NCI-H1417 (cell line): ENCODE results near the gene MED20.

Source experiments
- DNase-seq, 3 experiments: peaks; one replicate each; lab custom pipeline; 2025; lab: John Stamatoyannopoulos, UW

MED20 gene

DNA sequence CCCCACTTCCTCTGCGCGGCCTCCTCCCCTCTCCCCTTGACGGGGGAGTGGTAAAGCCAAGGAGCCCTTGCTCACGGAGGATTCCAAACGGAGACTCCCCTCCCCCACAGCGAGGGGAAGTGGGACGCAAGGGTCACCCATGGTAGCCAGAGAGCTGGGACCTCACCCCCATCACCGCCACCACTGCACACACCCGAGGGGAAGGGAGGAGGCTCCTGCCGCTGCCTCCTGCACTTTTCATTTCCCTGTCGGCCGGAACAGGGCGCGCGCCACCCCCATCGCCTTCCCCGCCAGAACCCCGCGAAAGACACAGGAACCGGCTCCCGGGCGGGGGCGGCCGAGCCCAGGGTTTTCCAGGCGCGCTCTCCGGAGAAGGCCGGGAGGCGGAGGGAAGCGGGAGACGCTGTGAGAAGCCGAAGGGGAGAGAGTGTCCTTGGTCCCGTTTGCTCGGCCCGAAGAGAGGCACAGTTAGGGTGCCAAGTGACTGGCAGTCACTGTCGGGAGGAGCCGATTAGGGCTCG is 19.9 kb upstream of the MED20 start:
- peak in 2 of 3 experiments; percentile 62 to 73 for DNase-seq

DNA sequence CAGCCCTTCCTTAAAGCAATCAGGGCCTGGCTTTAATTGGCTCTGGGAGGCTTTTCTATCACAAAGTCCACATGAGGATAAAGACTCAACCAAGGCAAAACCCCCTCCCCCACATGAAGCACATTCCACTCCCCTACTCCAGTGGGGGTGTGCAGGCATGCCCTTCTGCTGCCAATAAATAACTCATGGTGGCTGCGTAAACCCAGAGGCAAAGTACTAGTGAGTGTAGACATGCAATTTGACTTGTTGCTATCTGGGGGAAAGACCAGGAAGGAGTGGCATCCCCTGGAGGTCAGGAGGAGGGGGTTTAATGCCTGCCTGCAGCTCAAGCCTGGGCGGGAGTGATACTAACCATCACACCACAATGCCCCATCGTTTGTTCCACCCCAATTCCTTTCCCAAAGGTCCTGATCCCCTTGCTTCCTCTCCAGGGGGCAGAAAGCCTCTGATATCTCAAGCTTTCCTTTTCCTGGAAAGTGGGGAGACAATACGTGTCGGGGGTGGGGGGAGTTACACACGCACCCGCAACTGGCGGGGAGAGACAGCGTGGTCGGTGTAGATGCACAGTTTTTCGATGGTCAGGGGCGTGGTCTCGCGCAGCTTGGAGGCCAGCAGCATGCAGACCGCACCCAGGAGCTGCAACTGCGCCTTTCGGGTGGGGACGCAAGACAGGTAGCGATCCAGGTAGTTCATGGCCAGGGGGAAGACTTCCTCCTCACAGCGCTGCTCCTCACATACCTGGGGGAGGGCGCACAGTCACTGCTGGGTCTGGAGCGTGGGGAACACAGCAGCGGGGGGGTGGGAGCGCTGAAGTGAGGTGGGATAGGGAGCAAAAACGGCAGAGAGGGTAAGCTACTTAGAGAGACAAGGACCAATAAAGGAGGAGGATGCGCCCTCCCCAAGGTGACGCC is 19.2 kb upstream of the MED20 start:
- DNase-seq, result no peak

DNA sequence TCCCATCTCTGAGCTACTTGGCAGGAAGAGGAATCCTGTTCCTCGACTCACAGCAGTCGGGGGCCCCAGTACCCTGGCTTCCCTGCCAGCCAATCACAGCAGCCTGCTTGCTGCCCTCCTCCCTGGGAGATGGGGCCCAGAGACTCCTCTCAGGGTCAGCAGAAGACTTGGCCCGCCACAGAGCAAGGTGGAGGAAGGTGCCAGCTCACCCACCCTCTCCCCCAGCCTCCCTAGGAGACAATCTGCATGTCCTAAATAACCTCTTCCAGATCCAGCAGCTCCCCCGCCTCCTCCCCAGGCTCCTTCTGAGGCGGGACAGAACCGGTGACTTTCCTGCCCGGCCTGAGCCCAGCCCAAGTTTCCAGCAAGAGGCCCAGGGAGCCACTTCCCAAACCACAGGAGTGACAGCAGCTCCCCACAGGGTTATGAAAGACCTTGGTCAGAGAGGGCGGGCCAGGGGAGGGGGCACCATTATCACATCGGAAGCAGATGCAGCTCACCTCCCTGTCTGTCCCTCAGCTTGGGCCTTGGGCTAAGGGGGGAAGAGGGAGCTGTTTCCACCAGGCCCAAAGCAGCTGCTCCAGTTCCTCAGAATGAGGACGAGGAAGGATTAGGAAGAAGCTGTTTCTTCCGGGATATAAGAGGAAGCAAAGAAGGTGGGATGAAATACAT is 18.4 kb upstream of the MED20 start:
- no peak for DNase-seq

DNA sequence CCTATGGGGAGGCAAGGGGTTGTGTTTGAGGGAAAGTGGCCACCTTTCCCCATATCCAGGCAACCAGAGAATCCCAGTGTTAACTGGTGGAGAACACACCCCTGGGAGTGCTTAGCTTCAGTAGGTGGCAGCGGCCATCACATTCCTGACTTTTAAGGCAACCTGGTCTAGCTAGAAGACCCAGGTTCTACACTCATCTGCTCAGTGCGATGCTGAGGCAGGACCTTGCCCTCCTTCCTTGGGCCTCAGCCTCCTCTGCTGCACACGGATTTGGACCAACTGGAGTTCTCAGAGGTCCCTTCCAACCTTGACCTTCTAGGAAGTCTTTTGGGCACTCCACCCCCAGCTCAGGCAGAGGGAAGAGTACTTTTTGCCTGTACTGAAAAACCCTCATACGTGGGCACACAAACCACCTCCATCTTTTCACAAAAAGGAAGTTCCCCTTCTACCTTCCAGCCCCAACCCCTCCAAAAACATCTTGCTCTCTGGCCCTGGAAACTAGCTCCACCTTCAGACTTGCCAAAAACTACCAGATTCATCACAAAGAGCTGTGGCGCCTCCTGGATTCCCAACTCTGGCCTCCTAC is 17.7 kb upstream of the MED20 start:
- DNase-seq, result no peak

DNA sequence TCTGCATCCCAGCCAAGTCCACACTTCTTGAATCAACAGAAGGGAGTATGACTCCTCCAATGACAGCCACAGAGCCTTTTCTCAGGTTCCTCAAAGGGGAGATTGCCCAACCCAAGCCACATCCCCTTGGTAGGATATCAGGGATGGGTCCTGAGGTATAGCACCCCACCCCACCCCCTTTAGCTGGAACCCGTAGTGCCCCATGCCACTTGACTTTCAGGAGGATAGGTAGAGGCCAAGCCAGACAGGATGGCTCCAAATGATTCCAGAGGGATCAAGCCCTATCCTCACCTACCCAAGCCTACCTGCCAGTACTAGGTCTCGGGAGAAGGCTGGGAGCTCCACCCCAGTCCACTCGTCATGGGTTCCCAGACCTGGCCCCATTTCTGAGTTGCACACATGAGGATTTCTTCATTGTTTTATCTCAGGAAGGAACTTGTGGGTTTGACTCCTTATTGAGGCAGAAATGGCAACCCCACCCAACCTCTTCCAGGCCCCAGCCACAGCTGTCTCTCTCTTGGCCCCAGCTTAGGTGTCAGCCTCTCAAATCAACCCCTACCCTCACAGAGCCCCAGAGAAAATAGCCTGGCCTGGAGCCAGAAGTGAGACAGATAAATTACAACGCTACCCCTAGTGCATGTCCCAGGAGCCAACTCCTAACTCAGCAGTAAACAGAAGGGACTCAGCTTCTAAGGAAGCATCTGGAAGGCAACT is 17.1 kb upstream of the MED20 start:
- DNase-seq, result no peak

DNA sequence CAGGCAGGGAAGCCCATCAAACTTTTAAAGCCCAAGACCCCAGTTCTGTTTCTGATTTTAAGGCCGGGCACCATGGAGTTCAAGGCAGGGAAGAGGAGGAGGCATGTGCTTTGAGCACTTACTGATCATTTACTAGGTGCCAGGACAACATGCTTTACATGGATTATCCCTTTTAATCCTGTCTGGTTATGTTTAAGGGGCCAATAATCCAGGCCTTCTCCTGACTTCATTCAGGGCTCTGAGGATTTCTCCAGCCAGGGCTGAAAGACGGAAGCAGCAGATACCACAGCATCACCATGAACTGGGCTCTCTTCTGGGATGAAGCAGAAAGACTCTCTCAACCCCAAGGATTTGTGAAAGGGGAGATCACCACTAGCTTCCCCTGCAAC is 16.5 kb upstream of the MED20 start:
- no peak for DNase-seq

DNA sequence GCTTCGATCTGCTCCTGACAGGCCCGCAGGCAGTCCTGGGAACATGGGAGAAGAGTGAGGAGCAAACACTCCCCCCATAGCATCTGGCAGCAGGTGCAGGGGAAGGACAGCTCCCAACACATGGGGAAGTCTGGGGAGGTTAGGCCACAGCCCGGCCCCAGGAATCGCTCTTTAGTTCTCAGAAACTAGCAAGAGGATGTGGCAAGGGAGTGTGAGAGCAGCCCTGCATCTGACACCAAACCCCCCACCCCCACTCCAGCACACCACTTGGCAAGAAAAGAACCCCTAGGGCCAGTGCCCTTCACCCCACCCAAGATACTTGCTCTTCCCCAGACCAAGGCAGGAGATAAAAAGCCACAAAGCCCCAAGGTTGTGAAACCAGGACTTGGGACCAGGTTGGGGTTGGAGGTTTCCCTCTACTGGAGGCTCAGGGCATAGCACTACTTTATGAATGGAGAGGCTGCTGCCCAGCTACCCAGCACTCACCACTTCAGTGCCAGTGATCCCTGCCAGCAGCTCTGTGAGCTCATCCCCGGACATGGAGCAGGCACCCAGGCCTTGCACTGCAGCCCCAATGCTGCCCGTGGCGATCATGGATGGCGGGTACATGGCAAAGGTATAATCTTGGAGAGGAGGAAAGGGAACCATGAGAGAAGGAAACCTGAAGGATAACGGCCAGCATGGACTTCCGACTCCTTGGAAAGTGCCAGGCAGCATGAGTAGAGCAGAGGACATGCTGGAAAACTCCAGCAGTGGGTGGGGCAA is 15.3 kb upstream of the MED20 start:
- DNase-seq, result peak; percentile 26 to 74 (median 61)

DNA sequence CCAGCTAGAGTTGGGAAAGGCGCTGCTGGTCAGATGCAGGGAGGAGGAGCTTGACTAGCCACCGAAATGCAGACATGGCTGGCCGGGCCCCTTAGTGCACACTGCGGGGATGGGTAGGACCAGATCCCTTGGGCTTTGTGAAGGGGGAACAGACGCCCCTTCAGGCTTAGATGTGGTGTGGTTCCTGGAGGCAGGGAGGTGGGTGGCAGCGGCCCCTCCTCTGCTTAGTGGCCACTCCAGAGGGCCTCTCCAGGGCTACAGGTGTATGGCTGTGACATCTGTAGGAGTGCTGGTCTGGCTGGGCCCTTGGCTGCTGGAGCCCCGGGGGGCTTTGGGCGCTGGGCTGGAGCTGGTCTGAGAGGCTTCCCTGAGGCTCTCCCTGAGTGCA is 14.7 kb upstream of the MED20 start:
- no peak for DNase-seq

DNA sequence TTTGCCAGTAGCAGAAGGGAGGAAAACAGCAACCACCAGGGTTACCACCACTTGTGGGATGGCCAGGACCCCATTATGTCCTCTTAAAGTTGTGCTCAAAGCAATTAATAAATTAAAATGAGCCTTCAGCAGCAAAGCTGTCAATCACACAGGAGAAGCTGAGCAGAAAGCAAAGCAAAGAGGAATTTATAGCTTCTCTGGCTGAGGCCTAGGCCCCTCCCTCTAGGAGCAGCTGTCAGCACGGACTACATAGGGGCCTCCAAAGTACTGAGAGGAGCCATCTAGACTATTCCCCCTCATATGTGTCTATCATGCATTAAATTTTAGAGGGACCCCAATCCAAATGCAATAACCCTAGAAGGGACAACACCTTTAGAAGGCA is 14.2 kb upstream of the MED20 start:
- peak in 1 of 3 experiments; percentile 12 for DNase-seq

DNA sequence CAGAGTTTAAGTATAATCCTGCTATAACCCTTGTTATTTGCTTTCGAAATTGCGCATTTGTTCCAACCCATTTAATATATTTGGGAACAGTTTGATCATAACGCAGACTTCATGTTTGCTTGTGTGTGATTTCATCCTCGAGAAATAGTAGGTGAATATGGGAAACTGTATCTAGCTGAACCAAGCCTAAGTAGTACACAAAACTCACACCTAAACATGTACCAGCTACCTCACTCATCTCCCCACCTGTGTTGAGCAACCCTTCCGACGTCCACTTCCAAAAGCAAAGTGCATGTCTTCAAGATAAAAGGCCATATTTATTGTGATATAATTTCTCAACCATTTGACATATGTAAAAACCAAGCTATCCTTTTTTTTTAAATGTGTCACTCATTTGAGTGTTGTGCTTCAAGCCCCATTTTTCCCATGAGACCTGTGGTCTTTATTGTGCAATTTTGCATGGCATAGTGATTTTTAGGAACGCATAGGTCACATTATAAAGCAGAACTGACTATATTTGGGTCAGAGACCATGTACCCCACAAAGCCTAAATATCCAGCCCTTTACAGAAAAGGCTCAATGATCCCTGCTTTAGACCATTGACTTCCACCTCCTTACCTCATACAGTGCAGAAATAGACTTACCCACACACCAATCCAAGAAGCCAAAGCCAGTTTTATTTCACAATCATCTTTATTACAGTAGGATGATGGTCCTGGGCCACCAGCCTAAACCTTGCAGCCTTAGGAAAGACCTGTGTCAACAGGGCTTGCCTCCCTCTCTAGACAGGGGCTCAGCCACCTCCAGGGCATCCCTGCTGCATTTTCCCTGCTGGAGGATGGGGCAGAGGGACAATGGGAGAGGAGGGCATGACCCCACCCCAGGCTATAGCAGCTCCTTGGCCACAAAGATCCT is 13.6 kb upstream of the MED20 start:
- DNase-seq, result no peak

DNA sequence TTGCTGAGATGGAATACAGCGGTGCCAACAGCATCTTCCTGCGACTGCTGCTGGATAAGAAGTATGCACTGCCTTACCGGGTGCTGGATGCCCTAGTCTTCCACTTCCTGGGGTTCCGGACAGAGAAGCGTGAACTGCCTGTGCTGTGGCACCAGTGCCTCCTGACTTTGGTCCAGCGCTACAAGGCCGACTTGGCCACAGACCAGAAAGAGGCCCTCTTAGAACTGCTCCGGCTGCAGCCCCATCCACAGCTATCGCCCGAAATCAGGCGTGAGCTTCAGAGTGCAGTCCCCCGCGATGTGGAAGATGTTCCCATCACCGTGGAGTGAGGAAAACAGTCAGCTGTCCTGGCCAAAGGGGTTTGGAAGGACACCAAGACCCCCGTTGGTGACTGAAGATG is 11.4 kb upstream of the MED20 start:
- no peak for DNase-seq

DNA sequence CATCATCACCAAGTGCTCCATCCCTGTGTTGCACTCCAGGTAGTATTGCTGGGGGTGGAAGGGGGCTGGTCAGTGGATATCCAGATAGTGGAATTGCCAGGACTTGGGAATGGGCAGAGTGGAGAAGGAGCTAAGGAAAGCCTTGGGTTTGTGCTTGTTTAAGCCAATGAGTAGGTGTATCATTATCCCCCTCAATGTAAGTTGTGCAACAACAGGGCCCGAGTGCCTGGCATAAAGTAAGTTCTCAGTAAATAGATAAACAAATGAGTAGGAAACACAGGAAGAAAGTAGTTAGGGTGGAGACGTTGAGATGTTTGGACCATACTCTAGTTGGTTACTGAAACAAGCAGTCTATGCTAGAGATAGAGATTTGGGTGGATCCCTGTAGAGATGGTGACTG is 10.9 kb upstream of the MED20 start:
- DNase-seq, result no peak

DNA sequence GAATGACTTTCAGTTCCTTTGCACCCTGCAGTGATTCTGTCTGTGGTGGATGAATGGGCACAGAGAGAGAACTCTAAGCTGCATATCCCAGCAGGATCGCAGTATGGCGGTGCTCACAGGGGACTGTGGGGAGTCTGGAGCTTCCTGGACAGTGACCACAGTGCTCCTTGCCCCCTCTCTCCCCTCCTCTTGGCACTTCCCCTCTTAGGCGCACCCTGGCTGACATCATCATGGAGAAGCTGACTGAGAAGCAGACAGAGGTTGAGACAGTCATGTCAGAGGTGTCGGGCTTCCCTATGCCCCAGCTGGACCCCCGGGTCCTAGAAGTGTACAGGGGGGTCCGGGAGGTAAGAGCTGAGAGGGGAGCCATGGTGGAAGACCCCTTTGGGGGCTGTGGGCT is 9.0 kb upstream of the MED20 start:
- DNase-seq, result no peak

DNA sequence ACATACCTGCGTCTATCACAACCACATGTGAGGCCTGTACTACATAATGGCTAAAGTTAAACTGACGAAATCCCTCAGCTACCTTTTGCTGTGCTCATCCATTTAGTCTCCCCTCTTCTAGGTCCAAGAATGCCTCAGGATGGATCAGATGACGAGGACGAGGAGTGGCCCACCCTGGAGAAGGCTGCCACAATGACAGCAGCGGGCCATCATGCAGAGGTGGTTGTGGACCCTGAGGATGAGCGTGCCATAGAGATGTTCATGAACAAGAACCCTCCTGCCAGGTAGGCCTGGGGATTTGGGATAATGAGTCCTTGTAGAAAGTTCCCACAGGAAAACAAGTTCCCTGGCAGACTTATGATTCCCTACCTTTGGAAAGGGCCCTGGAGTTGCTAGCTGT is 6.3 kb upstream of the MED20 start:
- DNase-seq, result no peak

DNA sequence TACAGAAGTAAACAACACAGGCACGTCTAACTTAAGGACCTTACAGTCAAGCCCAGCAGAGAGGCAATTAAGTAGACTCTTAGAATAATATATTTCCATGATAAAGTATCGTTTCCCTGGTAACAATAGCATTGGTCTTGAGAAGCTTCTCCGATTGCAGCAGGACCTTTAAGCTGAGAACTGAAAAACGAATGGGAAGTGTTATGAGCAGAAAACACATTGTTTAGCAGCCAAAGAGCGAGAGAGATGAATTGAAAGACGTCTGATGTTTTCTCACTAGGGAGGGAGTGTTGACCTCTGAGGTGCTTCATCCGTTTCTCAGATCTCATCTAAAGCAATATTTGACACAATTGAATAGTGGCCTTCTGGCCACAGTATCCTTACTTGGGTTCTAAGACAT is 1.2 kb upstream of the MED20 start:
- no peak for DNase-seq

DNA sequence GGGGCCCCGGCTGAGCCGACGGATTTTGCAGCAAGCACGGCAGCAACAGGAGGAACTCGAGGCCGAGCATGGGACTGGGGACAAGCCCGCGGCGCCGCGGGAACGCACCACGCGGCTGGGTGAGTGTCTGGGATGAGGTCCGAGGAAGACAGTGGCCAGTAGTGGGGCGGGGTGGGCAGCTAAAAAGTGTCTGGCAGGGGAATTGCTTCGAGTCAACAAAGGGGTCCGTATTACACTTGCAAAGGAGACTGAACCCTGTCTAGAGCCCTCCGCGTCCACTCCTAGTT is 716 bp upstream of the MED20 start:
- no peak for DNase-seq

DNA sequence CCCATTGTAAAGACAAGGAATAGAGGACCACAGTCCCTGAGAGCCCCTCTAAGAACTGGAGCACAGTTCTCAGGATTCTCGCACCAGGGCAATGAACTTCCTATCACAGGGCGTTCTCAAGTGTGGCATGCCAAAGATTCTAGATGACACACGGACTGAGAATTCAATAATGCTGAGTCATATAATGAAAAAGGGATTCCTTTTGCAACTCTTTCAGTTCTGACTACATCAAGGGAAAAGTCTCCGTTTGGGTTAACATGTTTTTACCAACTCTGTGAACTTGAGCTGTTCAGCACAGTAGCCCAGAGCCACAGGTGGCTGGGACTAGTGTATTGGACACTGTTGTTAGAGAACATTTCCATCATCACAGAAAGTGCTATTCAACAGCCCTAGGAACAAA is 3.4 kb downstream of the MED20 start:
- DNase-seq, result no peak

DNA sequence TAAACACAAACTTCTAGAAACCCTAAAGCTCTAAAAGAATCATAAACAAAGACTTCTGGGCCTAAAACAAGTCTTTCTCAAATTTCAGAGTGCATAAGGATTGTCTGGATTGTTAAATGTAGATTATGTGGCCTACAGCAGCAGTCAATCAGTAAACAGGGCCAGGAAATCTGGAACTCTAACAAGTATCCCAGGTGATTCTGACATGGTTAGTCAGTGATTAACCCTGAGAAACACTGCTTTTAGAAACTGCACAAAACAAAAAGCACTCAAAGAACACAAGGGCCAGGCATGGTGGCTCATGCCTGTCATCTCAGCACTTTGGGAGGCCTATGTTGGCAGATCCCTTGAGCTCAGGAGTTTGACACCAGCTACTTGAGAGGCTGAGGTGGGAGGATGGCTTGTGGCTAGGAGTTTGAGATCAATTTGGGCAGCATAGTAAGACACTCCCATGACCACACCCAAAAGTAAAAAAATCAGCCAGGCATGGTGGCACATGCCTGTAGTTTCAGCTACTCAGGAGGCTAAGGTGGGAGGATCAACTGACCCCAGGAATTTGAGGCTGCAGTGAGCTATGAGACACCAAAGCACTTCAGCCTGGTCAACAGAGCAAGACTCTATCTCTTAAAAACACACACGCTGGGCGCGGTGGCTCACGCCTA is 5.9 kb downstream of the MED20 start:
- DNase-seq, result no peak

DNA sequence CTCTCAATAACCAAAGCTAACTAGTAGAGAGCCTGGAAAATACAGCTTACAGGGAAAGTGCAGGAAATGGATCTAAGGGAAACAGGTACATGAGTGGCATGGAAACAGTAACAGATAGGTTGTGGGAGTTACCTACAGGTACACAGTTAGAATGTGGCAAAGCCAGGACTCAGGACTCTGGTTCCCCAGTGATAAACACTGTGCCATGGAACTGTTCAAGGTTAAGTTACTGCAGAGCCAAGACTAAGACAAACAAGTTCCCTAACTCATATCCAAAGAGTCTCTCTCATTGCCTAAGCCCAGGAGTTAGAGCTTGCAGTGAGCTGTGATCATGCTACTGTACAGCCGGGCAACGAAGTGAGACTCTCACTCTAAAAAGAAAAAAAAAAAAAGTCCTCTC is 6.6 kb downstream of the MED20 start:
- DNase-seq, result no peak

DNA sequence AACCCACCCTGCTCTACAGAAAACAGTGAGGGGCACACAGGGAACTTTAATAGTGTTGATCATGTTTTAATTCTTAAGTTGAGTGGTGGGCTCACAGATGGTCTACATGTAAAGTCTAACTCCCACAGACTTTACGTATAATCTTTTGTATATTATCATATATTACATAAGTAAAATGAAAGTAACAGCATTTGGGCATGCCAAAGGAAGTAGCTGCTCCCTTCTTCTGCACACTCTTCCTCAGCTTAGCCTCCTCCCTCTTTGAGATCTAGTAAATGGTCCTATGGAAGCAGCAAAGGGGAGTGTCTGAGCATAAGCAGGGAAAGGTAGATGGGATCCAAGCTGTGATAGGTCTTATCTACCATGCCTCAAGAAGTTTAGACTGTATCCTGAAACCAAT is 11.2 kb downstream of the MED20 start:
- no peak for DNase-seq
